UCSD-AML1 (cell line): ENCODE measurements around the gene PASK.

ENCODE experiments used
- DNase-seq: peaks from one replicate; lab custom pipeline; 2025; ENCODE audit not compliant: unreplicated experiment; lab: John Stamatoyannopoulos, UW

PASK gene

DNA sequence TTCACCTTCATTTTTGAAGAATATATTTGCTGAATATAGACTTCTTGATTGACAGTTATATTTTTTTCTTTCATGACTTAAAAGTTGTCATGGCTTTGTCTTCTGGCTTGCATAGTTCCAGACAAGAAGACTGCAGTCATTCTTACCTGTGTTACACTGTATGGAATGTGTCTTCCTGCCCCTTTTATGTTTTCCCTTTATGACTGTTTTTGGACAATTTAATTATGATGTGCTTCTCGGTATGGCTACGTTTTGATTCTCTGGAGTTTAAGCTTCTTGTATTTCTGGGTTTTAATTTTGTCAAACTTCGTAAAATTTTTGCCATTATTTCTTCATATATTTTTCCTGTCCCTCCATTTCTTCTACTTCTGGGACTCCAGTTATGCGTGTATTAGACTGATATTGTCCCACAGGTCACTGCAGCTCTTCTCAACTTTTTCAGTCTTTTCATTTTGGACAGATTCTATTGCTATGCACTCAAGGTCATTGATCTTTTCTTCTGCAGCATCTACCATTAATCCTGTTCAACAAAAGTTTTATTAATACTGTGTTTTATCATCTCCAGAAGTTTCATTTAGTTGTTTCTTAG is 64.3 kb downstream of the PASK start:
- no peak for DNase-seq

DNA sequence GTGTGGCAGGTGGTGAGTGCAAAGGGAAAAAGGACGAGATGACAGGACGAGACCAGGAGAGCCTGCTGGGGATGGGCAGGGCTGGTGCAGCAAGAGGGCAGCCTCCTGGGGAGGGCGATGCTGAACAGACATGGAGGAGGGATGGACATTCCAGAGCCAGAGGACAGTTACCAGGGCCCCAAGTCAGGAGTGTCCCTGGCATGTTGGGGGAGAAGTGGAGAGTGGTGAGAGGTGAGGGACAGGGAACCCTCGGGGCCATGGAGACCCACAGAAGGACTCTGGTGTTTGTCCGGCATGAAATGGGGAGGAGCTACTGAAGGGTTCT is 66.2 kb downstream of the PASK start:
- DNase-seq, result no peak

DNA sequence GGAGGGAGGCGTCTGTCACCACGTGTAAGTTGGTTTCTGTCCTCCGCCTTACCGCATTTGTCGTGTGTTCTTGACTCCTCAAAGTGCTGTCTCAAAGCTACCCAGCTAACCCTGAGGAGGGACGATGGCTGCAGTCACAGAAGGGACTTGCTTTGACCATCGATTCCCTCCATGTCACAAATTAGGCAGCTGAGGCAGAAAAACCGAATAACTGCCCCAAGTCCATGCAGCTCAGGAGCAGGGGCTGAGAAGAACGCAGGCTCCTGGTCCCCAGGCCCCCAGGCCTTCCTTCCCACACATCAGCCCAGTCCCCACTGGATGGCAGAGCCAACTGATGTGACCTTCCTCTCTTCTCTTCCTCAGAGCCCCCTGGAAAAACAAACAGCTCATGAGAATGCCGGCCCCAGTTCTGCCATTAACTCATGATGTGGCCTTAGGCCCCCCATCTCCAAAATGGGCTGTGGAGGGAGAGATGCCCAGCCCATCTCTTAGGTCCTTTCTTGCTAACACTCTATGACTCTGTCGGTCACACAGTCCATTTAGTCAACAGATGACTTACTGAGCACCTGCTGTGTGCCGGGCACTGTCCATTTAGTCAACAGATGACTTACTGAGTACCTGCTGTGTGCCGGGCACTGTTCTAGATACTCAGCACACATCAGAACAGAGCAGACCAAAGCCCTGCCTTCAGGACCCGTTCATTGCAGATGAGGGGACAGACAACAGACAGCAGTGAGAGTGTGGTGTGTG is 66.8 kb downstream of the PASK start:
- no peak for DNase-seq

DNA sequence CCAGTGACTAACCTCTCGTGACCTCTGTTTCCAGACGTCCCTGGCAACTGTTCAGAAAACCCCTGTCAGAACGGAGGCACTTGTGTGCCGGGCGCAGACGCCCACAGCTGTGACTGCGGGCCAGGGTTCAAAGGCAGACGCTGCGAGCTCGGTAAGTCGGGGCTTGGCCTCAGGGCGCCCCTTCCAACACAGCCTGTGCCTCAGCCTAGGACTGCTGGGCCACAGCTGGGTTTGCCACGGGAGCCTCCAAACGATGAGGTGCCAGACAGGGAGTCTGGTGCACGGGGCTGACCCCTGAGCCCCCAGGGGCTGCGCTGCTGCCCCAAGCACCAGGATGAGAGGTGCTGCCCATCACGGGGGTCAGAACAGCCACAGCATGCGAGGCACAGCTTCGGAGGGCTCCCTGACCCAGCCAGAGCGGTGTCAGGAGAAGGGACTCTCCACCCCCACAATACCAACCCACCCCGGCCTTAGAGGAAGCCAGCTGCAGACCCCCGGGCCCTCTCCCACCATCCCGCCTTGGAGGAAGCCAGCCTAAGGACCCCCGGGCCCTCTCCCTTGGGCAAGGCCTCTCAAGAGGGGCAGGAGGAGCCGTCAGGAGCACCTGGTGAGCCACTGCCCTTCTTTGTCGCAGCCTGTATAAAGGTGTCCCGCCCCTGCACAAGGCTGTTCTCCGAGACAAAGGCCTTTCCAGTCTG is 67.5 kb downstream of the PASK start:
- no peak for DNase-seq

DNA sequence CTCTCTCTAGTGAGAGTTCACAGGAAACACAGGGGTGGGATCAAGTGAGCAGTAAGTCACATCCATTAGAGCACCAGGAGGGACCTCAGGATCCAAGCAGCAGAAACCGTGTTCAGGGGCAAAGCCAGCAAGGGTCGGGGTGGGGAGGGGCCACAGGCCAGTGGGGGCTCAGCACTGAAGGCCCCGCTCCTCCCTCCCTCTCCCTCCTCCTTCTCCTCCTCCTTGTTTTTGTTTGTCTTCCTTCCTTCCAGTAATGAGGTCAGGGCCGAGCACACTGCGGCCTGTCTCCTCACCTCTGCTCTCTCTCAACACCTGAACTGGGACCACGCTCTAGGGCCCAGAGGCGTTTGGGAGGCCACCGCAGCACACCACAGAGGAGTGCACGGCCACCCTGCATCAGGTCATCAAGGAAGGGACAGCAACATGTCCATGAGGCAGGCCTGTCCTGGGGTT is 68.1 kb downstream of the PASK start:
- no peak for DNase-seq

- no peak for DNase-seq
Measured at GRCh38 chr2:241080405-241081189, 68.7 kb downstream of the PASK start.

DNA sequence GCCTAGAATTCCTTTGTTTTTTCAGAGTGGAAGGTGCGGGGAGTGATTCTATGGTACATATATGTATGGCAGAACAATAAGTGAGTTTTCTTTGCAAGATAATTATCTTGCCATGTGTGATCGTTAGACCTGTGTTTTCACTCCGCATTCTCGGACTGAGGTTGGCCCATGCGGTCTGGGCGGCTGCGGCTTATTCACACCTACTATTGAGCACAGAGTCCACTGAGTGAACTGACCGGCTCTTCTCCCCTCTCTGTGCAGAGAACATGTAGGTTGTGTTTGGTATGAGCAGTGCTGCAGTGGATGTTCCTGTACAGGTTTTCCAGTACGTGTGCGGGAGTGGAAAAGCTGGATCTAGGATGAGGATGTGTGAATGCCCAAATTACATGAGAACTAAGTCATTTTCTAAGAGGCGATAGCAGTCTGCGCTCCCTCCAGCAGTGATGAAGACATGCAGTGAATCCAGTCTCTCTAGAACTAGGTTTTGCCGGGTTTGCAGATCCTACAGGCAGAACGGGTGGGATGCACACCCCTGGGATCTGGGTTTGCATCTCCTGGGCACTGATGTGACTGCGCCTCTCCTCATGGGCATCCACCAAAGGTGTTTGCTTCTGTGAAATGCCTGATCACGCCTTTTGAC is 74.3 kb downstream of the PASK start:
- no peak for DNase-seq

GRCh38 chr2:241074065-241074818 is 75.0 kb downstream of the PASK start:
- DNase-seq, result no peak

DNA sequence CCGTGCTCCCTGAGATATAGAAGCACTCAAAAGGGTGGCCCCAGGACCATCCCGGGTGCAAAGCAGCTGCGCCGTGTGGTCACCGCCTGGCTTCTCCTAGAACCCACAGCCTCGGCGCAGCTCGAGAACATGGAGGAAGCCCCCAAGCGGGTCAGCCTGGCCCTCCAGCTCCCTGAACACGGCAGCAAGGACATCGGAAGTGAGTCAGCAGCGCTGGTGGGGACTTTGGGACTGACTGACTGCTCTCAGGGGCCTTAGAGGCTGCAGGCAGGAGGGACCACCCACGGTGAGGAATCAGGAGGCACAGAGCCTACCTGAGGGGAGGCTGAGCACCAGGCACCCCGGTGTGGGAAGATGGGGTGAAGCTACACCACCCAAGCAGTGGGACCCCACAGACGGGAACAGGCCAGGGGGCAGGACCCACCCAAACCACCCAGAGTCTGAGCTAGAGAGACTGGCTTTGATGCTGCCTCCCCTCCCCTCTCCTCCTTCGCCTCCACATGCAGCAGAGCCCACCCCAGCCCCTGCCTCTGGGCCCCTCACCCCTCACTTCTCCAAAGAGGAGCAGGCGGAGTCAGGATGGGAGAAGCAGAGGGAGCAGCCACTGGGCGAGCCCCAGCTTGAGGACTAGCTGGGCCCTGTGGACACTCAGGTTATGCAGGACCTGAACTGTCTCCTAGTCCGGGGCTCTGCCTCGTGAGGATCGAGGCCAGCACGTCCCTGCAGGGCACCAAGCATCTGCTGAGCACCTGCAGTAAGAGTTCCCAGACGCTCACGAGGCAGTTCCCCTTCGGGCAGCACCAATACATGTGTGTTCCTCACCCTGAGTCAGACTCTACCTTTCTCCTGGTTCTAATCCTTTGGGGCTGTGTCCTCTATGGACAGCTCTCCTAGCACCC is 75.9 kb downstream of the PASK start:
- no peak for DNase-seq

DNA sequence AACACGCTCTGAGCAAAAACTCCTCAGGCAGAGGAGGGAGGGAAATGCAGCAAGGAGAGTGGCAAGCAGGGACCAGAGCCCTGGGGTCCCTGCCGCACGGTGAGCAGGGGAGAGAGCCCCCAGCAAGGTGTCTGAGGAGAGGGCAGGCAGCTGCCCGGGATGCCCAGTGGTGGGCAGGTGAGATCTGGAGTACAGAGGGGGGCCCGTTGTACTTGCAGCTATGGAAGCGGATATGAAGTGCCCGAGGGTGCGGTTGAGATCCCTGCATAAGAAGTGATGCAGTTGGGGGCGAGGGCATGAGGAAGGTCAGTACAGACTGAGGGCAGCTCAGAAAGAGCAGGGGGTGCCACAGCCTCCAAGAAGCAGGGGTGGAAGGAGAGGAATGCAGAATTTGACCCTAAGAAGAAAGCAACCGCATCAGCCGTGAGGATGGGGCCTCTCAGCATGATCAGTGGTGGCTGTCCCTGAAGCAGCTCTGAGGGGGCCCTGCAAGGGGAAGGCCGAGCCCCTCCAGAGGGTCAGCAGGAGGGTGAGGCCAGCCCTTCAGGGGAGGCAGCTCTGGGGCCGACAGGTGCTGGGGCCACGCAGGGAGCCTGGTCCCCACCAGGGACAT is 76.6 kb downstream of the PASK start:
- no peak for DNase-seq

GRCh38 chr2:241072151-241072550 is 77.1 kb downstream of the PASK start:
- DNase-seq, result no peak

DNA sequence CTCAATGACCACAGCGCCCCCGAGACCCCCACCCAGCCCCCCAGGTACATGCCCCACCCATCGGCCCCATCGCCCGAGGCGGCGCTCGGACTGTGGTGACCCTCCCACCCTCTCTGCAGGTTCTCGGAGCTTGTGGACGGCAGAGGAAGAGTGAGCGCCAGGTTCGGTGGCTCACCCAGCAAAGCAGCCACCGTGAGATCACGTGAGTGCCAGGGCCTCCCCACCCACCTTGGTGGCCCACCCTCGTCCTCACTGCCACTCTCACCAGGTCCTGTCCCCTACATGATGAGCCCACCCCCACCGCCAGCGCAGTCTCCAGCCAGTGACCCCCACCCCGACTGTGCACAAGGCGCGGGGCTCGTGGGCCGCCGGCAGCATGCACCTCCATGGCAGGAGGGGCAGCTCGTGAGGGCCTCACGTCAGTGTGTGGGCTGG is 77.6 kb downstream of the PASK start:
- DNase-seq, result no peak

- DNase-seq, result no peak
Measured at GRCh38 chr2:241070811-241071676, 78.2 kb downstream of the PASK start.

GRCh38 chr2:241070361-241070760 is 78.9 kb downstream of the PASK start:
- no peak for DNase-seq

DNA sequence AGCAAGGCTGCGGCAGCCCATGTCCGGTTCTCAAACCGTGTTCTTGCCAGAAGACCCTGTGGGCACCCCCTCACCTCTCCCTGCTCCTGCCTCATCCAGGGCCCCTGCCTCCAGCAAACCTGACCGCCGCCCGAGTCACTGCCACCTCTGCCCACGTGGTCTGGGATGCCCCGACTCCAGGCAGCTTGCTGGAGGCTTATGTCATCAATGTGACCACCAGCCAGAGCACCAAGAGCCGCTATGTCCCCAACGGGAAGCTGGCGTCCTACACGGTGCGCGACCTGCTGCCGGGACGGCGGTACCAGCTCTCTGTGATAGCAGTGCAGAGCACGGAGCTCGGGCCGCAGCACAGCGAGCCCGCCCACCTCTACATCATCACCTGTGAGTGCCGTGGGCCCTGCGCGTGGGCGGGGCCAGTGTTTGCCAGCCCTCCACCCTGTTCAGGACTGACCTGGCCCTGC is 79.4 kb downstream of the PASK start:
- DNase-seq, result no peak

DNA sequence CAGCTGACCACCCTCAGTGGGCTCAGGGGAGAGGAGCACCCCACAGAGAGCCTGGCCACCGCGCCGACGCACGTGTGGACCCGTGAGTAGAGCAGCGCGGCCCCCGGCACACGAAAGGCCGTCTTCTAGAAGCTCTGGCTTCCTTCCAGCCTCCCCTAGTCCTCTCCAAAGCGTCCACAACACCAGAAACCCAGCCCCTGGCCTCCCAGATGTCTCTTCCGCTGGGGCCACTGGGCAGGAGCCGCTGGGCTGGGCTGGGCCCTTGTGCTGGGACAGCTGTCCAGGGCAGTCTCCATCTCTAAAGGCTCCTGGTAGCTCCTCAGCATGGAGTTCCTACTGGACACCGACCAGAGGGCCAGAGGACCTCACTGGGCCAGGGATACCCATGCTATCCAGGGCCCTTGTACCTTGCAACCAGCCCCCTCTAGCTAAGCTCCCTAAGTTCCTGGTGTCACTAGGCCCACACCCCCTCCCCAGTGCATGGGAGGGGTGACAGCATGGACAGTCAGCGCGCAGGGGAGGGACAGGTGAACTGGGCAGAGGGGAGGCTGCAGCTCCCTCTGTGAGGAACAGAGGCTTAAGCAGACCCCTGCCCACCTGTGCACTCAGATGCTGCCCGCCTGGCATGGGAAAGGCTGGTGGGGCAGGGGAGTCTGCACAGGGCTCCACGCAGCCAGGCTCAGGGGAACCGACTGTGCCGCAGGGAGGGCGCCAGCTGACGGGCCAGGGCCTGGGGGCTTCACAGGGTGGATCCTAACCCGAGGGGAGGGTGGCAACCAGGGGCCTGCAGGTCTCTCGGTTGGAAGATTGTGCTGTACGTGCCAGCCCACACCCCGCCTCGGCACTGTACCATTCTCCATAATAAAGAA is 80.1 kb downstream of the PASK start:
- no peak for DNase-seq
